Fibroblast of pulmonary artery (primary cell): ENCODE results near the gene DSC1.

Source experiments
- DNase-seq: peaks from one replicate; pipeline ENCODE4 v3.0.0-alpha.2; 2010; ENCODE audit warnings: low read depth
- H3K4me3 ChIP-seq: replicated peaks from 2 replicates; pipeline ENCODE4 v1.5.1; 2011; ENCODE audit warnings: low read depth, mild to moderate bottlenecking, control low read depth, low read length, moderate library complexity
- TF ChIP-seq, protein P1 (sequence below): IDR thresholded peaks from 2 replicates; pipeline ENCODE4 v1.5.1; 2011; ENCODE audit warnings: mild to moderate bottlenecking, control low read depth, low read length, inconsistent platforms; ENCODE audit errors: missing control alignments

The DSC1 gene

DNA sequence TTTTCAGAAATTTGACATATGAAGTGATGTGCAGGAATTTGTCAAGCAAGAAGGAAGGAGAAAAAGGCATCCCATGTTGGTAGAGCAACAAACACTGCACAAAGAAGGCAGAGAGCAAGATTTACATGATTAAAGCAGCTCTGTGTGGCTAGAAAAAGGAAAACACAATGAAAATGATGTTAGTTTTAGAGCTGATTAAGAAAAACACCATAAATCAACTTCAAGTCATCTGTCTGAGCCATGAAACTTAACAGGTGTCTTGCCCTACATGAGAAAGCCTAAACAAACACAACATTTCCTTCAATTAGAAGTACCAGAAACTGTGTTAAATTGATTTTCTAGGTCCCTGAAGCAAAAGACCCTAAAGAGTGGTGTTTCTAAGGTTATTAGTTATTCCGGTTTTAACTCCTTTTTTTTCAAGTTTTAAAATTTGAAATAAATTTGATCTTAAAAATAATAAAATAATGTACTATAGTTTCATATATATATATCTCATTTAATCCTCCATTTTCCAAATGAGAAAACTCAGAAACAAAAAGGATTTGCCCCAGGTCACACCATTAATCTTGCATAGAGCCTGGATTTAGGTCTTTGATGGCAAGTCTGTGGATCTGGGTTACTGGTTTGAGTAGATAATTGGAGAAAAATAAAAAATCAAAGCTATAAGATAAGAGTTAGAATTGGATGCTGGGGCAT lies 8.6 kb upstream of the DSC1 start:
- TF ChIP-seq, protein P1, sequence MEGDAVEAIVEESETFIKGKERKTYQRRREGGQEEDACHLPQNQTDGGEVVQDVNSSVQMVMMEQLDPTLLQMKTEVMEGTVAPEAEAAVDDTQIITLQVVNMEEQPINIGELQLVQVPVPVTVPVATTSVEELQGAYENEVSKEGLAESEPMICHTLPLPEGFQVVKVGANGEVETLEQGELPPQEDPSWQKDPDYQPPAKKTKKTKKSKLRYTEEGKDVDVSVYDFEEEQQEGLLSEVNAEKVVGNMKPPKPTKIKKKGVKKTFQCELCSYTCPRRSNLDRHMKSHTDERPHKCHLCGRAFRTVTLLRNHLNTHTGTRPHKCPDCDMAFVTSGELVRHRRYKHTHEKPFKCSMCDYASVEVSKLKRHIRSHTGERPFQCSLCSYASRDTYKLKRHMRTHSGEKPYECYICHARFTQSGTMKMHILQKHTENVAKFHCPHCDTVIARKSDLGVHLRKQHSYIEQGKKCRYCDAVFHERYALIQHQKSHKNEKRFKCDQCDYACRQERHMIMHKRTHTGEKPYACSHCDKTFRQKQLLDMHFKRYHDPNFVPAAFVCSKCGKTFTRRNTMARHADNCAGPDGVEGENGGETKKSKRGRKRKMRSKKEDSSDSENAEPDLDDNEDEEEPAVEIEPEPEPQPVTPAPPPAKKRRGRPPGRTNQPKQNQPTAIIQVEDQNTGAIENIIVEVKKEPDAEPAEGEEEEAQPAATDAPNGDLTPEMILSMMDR: no peak
- no peak for DNase-seq
- no peak overlapping the region for H3K4me3 ChIP-seq

DNA sequence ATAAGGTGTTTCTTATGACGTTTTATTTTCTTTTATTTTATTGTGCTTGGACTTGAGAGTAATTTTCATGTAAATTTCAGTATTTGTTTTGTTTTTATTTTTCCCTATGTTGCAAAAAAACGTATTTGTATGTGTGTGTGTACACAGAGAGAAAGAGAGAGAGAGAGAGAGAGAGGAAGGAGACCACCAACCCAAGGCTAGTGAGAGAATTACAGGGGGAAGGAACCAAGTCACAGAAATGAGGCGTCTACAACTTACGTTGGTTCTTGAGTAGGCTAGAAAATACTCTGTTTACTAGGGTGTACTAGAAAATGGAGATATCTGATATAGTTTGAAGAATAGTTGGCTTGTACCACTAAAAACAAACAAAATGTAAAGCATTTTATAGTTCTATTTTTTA lies 7.7 kb upstream of the DSC1 start:
- DNase-seq: no peak
- TF ChIP-seq, protein P1: no peak
- no peak overlapping the region for H3K4me3 ChIP-seq

DNA sequence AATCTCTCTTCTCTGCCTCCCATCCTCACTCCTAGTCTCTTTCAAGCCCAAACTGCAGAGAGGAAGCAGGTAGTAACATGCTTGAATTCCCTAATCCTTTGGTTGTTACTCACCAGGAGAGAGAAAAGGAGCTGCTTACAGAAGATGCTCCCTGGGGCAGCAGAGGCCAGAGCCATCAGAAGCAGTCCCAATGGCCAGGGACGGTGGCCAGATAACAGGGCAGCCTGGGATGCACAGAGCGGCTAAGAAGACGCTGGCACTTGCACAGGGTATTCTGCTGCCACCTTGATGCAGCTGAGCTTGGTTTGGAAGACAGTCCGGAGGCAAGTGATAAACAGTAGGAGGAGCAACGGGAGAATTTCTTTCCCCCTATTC lies 250 bp downstream of the DSC1 start:
- TF ChIP-seq, protein P1: no peak
- DNase-seq: no peak
- no peak overlapping the region for H3K4me3 ChIP-seq

DNA sequence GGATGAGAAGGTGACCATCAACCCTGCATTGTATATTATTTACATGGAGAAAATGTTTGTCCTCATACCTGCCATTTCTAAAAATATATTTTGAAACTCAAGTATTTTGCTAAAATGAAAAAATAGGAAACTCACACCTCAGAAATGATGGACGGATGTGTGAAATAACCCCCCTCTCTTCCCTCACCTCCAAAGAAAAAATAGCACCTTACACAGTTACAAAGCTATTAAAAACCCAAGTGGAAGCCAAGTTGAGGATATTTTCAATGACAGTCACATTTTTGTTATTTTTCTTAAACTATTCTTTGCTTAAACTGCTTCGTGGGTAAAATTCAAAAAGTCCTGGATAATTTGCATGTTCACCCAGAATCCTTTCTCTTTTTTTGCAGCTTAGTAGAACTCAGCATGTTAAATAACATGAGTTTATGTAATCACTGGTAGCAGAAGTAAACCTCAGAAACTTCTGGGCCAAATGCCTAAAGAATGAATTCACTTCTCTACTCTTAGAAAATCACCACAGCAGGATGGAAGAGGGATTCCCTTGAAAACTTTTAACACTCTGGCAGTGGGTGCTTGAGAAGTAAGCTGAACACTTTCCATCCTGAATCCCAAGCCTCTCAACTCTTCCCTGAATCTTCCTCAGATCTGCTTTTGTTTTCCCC lies 768 bp downstream of the DSC1 start:
- no peak overlapping the region for H3K4me3 ChIP-seq
- TF ChIP-seq, protein P1: no peak
- DNase-seq: no peak

DNA sequence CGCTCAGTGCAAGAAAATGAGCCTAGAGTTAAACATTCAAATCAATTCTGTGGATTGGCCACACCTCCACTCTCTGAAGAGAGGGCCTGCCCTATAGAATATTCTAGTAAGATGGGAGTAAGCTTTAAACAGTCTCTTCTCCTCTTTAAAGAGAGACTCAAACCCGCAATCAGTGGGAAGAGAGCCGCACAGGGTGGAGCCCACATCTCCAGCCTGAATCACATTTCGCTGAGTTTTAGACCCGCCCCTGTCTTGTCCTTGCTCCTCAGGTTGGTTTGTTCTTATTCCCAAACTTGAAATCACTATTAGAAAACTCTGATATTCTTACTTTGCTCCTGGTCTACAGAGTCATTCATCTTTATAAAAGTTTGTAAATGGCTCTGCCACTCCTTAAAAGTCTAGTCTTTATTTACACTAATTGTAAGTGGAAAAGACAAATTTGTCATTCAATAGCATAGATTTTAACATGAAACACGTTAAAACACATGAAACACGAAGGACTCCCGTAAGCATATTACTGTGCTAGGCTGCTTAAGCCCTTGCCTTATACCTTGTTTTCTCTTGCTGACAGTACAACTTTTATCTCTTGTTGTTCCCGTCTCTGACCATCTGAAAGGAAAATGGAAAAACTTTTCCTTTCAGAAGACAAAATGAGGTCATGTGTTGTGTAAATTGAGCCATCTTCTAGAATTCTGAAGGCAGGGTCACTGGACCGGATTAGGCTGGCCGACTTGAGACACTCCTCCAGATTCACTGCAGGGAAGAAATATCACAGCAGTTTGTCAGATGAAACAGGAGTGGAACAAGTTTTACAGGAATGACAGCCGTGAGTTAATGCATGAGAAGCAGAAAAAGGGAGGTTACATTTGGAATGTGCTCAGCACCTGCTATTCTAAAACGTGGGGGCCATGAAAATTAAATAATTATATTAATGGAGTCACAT lies 5.6 kb downstream of the DSC1 start:
- no peak overlapping the region for H3K4me3 ChIP-seq
- DNase-seq: peak; percentile 46
- TF ChIP-seq, protein P1: no peak

DNA sequence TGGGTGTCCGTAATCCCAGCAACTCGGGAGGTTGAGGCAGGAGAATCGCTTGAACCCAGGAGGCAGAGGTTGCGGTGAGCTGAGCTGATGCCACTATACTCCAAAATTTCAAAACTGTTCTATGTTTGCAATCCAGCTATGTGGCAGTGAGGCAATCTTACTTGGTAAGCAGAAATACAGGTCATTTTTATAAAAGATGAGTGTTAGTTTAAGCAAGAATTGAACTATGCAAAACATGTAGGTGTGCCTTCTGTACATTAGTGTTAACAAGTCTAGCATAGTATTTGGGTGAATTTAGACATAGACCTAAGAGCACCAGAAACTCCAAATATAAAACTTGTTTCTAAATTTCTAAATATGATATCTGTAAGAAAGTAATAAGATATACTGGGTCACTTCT lies 7.2 kb downstream of the DSC1 start:
- H3K4me3 ChIP-seq: no peak overlapping the region
- TF ChIP-seq, protein P1: no peak
- no peak for DNase-seq
